VCaP (cell line): ENCODE data around the gene STXBP6.

Source experiments
- H3K27ac ChIP-seq: fragments of 450-650 bp; 2 replicates; pipeline ENCODE4 v1.5.1; 2017
- TF ChIP-seq, protein P1 (sequence below): fragments of 450-650 bp; conservative IDR thresholded peaks from 2 replicates; pipeline ENCODE4 v1.5.1; 2017; ENCODE audit warnings: mild to moderate bottlenecking, moderate library complexity

Gene STXBP6

DNA sequence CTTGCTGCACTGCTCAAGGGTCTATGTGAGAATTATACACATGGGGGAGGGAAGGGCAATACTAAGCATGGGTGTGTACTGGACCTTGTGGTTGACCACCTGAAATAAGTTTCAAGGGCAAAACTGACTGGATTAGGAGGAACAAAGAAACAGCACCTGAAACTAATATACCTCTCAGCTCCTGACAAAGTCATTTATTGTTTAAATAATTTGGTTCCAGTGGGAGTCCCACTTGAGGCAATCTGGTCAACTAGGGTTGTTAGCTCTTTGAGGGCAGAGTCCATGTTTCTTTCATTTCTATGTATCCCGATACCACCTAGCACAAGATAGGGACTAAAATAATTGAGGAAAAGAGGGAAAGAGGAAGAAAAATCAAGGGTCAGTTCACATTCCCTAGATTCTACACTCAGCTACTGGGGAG, 45.5 kb downstream of the STXBP6 start:
- TF ChIP-seq, protein P1, sequence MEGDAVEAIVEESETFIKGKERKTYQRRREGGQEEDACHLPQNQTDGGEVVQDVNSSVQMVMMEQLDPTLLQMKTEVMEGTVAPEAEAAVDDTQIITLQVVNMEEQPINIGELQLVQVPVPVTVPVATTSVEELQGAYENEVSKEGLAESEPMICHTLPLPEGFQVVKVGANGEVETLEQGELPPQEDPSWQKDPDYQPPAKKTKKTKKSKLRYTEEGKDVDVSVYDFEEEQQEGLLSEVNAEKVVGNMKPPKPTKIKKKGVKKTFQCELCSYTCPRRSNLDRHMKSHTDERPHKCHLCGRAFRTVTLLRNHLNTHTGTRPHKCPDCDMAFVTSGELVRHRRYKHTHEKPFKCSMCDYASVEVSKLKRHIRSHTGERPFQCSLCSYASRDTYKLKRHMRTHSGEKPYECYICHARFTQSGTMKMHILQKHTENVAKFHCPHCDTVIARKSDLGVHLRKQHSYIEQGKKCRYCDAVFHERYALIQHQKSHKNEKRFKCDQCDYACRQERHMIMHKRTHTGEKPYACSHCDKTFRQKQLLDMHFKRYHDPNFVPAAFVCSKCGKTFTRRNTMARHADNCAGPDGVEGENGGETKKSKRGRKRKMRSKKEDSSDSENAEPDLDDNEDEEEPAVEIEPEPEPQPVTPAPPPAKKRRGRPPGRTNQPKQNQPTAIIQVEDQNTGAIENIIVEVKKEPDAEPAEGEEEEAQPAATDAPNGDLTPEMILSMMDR, result no peak
- H3K27ac ChIP-seq, result no peak overlapping the region

DNA sequence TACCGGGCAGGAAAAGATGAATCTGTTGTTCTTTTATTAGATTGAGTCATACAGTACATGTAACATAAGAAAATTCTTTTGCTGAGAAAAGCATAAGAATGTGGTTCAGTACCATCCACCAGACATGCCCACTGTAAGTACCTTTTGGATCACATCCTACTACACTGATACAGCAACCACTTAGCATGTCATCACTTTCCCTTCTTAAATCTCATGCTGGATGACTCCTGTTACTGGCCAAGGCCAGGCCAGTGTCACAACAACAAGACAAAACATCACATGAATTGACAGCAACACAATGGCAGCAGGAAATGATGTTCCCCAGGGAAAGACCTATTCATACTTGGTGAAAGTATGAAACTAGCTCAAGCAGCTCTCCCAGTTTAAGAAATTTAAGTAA, 46.4 kb downstream of the STXBP6 start:
- TF ChIP-seq, protein P1, result no peak
- no peak overlapping the region for H3K27ac ChIP-seq

GRCh38 chr14:25001601-25002000, 48.3 kb downstream of the STXBP6 start:
- TF ChIP-seq, protein P1, result no peak
- no peak overlapping the region for H3K27ac ChIP-seq

- TF ChIP-seq, protein P1, result no peak
- no peak overlapping the region for H3K27ac ChIP-seq
These were observed 48.8 kb downstream of the STXBP6 start for GRCh38 chr14:25001156-25001555.

GRCh38 chr14:24999157-24999556, 50.8 kb downstream of the STXBP6 start:
- TF ChIP-seq, protein P1, result no peak
- H3K27ac ChIP-seq, result no peak overlapping the region

DNA sequence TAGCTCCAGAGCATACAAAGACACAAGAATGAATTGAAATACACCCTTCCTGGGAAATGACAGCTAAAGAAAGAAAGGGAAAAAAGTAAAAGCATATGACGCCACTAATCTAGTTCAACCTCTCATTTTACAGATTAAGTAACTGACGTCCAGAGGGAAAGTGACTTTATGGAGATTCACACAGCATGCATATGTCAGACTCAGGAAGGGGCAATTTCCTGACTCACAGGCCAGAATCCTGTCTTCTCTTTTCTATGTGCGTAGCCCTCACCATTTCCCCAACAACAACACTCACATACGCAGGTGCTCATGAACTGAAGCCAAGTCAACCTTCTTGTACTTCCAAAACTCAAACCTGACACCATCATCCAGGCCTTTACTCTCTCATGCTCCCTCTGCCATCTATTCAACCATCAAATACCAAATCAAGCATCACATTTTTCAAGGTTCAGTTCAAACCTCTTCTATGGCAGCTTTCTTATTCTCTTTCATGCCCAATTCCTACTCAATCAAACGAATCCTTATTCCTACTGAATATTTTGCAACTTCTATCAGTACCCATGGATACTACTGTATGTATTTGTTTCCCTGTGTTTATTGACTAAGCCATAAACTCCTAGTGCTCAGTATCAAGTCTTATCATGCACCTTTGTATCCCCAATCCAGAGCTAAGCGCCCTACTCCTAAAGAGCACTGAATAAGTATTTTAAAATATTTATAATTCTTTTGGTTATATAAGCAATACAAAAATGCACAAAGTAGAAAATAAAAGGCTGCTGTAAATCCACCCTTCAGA, 52.8 kb downstream of the STXBP6 start:
- no peak overlapping the region for H3K27ac ChIP-seq
- TF ChIP-seq, protein P1, result no peak

DNA sequence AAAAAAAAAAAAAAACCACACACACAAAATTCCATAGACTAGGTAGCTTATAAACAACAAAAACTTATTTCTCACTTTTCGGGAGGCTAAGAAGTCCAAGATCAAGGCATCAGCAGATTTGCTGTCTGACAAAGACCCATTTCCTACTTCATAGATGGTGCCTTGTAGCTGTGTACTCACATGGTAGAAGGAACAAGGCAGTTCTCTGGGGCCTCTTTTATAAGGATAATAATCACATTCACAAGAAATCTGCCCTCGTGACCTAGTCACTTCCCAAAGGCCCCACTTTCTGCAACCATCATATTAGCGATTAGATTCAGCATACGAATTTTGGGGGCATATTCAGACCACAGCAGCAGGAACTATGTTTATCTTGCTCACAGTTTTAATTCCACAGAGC, 54.9 kb downstream of the STXBP6 start:
- TF ChIP-seq, protein P1, result no peak
- no peak overlapping the region for H3K27ac ChIP-seq
